Brain microvascular endothelial cell (primary cell): ENCODE measurements around the gene PPFIA4.

ENCODE experiments used
- DNase-seq: peaks from one replicate; pipeline ENCODE4 v3.0.0-alpha.2; 2020
- H3K27ac ChIP-seq: fragments of 250-450 bp; sonication (Bioruptor Pico); 2 replicates; pipeline ENCODE4 v1.5.1; 2020; ENCODE audit warnings: mild to moderate bottlenecking, moderate library complexity
- H3K27me3 ChIP-seq: fragments of 250-450 bp; sonication (Bioruptor Pico); replicated peaks from 2 replicates; pipeline ENCODE4 v1.5.1; 2020; ENCODE audit warnings: mild to moderate bottlenecking
- H3K36me3 ChIP-seq: fragments of 250-450 bp; sonication (Bioruptor Pico); replicated peaks from 2 replicates; pipeline ENCODE4 v1.5.1; 2020; ENCODE audit warnings: mild to moderate bottlenecking
- H3K4me3 ChIP-seq: 2 replicates; pipeline ENCODE4 v1.5.1; 2011; ENCODE audit warnings: low read depth, mild to moderate bottlenecking, control low read depth, low read length, moderate library complexity
- CTCF ChIP-seq: IDR thresholded peaks from 2 replicates; pipeline ENCODE4 v1.5.1; 2011; ENCODE audit warnings: low read depth, mild to moderate bottlenecking, moderate library complexity, low read length, control low read depth, inconsistent platforms; ENCODE audit errors: missing control alignments
- in situ Hi-C: cut with HindIII; loops from 2 replicates; pipeline ENCODE4 v1.10.0; 2017; ENCODE audit warnings: low sequenced_read_pairs, low pct_ligation_motif_present

Gene PPFIA4

GRCh38 chr1:203033287-203033686 lies 7.0 kb downstream of the PPFIA4 start:
- TF ChIP-seq CTCF: no peak
- DNase-seq: no peak
- in situ Hi-C loops: no loop called here
- no peak overlapping the region for H3K4me3 ChIP-seq
- H3K27ac ChIP-seq: no peak overlapping the region
- H3K27me3 ChIP-seq: peaks cover 2% of the 10 kb centered on the region
- H3K36me3 ChIP-seq: no peaks in the 10 kb centered on the region

- no peaks in the 10 kb centered on the region for H3K36me3 ChIP-seq
- in situ Hi-C loops: no loop called here
- H3K27me3 ChIP-seq: no peaks in the 10 kb centered on the region
- no peak overlapping the region for H3K4me3 ChIP-seq
- no peak for DNase-seq
- no peak overlapping the region for H3K27ac ChIP-seq
- no peak for TF ChIP-seq CTCF
Observed at GRCh38 chr1:203033917-203034316, 7.6 kb downstream of the PPFIA4 start.

- no peak overlapping the region for H3K4me3 ChIP-seq
Observed at GRCh38 chr1:203034422-203035110, 8.3 kb downstream of the PPFIA4 start.

GRCh38 chr1:203035111-203036000 lies 9.1 kb downstream of the PPFIA4 start:
- Histone ChIP-seq H3K27me3 (no peaks in the 10 kb centered on the region), H3K36me3 (no peaks in the 10 kb centered on the region), H3K27ac (no peak overlapping the region), H3K4me3 (no peak overlapping the region)
- DNase-seq: no peak
- TF ChIP-seq CTCF: no peak
- in situ Hi-C loops: no loop called here

More at GRCh38 chr1:203034422-203035110, 8.3 kb downstream of the PPFIA4 start:
- no peaks in the 10 kb centered on the region for H3K27me3 ChIP-seq
- H3K36me3 ChIP-seq: no peaks in the 10 kb centered on the region
- in situ Hi-C loops: no loop called here
- TF ChIP-seq CTCF: no peak
- H3K27ac ChIP-seq: no peak overlapping the region
- DNase-seq: no peak

- Histone ChIP-seq H3K4me3 (no peak overlapping the region), H3K27ac (no peak overlapping the region), H3K36me3 (no peaks in the 10 kb centered on the region), H3K27me3 (no peaks in the 10 kb centered on the region)
- in situ Hi-C loops: no loop called here
- no peak for TF ChIP-seq CTCF
- DNase-seq: no peak
Observed at GRCh38 chr1:203036135-203036534, 9.8 kb downstream of the PPFIA4 start.
